Stimulated activated CD8-positive, alpha-beta memory T cell treated with anti-CD3 and anti-CD28 coated beads, Interleukin-15, amount 100 ng/mL, for 48 hours (primary cell): Measurements from ENCODE around the gene SNX5.

ENCODE experiments used
- DNase-seq, 2 donors: peaks; one replicate each; pipeline ENCODE4 v3.0.0-alpha.2; 2020; ENCODE audit warnings: low read depth in 2 of 2

SNX5 gene

DNA sequence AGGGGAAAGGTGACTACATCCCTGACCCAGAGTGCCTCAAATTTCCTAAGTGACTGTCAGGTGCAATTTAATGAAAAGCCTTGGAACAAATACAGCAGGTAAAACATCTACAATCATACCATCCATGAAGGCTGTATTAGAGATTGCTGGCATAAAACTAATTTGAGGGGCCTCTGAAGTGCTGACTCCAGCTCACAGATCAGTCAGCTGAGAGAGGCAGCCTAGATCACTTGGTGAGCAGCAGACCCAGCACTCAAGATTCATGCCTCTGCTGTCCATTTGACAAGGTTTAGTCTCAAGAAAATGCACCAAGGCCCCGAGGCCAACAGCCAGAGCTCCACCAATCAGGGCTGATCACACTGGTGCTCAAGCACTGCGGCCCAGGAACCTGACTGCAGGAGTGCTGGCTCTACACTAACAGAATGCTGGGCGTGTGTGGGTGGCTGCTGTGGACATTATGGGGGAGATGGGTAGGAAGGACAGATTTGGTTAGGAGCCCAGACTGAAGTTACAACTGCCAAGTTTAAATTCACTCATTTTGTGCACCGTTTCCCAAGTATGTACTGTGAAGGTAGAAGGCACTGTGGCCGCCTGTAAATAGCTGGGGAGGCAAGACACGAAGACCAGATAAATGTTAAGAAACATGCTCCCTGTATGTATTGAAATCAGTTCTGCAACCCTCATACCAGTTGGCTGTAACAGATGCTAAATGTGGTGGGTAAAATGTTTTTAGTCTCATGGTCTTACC lies 28.2 kb downstream of the SNX5 start:
- no peak for DNase-seq

DNA sequence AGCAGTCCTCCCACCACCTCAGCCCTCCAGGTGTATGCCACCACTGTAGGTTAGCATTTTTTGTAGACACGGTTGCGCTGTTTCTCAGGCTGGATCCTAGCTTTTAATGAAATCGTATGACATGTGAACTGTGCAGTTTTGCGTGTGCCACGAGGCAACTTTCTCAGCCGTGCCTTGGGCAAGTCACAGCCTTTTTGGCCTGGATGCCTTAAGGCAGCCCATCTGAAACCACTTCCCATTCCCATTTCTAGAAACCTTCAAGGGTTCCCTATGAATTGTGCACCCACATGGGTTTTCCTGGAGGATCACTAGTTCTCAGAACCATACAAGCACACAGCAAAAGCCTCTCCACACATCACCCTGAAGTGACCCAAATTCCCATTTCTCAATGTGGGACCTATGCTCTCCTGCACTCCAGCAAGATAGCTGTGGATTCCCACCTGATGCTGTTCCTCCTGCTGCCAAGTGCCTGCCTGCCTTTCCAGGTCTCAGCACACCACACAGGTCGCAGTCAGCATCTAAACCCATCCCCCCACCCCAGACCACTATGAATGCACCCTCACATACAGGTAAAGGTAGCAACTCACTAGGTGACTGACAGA lies 28.9 kb downstream of the SNX5 start:
- no peak for DNase-seq

DNA sequence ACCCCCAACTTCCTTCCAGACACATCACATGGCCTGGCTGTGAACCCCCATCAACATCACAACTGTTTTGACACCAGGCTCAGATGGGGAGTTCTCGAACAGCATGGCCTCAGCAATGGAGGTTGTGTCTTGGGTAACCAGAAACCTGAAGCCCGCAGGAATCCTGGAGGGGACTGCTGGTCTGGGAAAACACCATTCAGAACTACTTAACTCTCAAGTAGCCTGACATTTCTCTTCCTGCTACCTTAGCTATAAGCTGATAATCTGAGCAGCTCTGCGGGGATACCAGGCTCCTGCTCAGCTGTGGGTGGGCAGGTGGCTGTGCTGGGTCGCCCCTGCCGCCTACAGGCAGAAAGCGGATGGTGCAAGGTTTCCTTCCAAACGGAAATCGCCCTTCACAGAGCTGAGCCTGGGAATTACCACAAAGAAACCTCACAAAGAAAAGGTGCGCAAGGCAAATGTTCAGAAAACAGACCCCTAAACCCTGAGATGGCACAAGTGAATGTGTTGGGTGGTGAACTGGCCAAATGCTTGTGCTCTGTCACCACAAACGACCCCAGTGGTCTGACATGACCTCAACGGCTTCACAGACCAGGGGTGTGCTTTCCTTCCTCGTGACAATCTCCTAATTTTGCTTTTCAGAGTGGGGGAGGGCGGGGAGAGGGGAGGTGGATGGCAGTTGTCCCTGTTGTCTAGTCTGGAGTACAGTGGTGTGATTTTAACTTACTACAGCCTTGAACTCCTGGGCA lies 29.5 kb downstream of the SNX5 start:
- DNase-seq: peak; percentile 32 to 49

DNA sequence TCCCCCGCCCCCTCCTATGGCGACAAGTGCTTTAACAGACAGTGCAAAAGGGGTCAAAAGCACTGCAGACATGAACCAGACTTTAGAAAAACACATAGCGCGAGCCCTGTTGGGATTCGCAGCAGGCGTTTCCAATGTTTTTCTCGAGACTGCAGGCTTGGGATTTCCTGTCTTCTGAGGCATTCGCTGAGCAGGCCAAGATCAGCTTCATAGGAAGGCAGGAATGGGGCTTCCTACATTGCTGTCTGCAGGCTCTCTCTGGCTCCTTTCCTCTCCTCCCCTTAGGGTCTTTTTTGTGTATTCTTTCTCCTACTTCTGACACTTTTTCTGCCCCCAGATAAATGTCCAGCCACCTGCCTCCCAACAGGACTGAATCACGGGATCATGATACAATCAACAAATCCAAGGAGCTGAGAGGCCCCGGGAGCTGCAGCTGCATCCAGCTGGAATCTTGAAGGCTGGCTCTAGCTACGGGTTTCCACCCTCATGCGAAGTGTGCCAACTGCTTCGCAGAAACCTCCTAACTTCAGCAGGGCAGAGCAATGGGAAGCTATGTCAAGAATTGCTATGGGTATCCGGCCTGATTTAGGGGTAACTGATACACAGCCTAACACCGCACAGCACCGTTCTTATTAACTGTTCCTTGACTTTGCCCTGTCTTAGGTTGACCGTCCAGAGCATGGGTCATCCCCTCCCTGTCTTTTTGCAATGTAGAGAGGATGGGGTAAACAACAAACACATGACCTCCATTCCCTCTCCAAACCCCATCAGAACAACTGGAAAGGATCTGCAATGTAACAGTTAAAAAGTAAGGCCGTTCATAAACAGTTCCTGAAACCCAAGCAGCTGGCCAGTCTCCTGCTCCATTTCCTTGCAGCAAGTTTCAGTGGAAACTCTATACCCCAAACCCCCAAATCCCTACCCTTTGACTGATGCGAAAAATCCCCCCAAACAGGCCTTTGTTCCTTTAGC lies 31.5 kb downstream of the SNX5 start:
- DNase-seq: no peak

DNA sequence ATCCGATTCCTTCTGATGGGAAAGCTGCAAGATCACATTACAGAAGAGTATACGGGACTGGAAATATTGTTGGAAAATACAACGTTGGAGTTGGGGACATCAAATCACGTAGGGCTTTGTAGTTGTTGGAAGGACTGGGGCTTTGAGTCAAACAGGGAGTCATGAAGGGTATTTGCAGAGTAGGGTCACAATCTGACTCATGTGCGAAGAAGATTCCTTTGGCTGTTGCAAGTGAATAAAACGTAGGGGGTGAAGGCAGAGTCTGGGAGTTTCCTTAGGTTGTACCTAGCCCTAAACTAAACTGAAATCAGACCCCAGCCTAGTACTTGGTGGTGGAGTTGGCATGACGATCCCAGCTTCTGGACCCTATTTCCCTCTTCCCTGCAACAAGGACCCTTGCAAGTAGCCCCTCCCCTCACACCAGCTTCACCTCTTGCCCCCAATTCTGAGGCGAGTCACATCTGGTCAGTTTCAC lies 32.3 kb downstream of the SNX5 start:
- DNase-seq: no peak

DNA sequence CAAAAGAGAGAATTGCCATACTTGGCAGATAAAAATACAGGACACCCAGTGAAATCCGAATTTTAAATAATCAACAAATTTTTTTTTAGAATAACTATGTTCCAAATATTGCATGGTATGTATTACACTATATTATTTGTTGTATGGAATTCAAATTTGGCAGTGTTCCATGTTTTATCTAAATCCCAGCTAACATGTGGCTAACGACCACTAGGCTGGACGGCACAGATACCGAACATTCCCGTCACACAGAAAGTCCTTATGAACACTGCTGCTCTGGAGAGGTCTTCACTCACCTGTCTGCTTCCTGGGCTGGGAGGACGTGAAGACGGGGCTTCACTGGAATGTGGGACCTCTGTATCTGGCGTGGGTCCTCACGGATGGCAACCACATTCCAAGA lies 32.8 kb downstream of the SNX5 start:
- no peak for DNase-seq

DNA sequence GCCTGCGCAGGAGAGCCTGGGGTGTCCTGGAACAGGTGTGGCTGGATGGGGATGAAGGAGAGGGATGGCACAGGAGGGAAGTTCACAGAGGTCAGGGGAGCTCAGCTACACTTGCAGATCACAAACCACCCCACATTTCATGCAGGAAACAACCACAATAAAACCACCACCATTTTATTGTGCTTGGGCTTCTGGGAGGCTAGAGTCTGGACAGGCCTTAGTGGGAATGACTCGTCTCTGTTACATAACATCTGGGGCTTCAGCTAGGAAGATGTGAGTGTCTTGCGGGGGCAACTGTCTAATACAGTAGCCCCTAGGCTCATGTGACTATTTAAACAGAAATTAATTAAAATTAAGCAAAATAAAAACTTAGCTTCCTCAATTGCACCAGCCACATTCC lies 33.4 kb downstream of the SNX5 start:
- no peak for DNase-seq

DNA sequence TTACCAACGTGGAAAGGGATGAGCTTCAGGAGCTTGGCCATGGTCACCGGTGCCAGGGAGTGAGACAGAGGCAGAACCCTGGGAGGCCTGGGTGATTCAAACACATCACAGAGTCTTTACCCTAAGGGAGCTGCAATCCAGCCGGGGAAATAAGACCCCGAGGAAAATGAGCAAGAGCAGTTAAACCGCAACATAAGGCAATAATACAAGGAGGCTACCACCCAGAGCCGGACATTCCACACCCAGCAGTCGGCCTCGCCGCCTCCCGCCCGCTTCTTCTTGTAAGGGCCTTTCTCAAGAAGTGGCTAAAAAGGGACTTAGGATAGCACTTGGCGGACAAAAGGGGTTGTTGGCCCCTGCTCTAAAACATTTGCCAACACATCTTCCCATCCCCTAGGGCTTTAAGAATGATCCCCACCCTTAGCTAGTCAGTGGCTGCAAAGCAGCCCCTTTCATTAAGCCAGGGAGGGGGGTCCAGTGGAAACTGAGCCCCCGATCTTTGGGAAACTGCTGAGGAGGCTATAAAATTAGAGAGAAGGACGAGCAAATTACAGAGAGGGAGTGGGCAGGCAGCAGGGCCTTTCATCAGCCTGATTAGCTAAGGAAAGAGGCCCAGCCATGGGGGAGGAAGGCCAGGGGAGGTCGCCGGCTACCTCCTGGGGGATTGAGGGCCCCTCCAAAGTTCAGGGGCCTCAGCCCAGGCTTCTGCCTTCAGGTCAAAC lies 34.3 kb downstream of the SNX5 start:
- DNase-seq: no peak

DNA sequence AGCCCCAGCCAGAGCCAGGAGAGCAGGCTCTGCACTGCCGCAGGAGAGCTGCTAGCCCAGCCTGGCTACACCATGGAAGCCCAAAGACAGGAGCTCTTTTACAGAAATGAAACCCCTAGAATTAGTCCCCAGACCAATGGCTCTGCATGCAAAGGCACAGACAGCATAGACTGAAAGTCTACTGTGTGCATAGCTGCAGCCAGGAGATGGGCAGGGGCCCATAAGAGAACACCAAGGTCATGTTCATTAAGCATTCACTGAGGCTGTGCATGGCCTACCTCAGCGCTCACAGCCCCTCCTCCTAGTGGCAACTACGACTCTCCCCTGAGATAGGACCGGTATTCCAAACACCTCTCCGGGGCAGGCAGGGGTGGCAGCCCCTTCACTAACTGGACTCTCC lies 34.9 kb downstream of the SNX5 start:
- no peak for DNase-seq

DNA sequence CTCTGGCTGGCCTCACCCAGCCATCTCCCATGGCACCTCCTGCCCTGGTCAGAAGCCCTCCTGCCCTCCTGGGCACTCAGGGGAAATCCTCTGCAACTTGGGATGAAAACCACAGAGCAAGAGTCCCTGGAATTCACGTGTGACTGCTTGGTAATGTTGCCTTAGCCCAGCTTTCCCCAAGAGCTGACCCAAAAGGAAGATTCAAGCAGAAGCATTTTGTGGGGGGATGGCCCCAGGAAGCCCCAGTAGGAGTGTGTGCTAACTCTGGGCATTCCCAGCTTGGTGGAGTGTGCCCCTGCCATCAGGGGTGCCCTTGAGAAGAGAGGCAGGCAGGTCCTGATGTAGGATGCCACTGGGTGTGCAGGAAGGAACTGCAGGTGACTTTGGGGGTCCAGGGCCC lies 35.5 kb downstream of the SNX5 start:
- DNase-seq: no peak

DNA sequence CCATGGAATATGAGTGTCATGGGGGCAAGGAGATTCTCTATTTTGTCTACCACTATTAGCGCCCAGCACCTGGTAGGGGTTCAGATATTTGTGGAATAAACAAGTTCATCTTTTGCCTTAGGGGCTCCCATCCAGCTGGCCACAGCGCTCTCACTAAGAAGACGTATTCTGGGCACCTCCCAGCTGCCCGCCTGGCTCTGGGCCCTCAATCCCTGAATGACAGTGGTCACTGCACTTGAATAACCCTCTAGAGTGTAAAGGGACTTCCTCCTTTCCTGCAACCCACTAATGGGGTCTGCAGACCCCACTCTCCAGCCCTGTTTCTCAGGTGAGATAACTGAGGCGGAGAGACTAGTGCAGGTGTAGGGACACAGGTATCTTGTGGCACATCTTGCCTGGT lies 36.2 kb downstream of the SNX5 start:
- DNase-seq: no peak

DNA sequence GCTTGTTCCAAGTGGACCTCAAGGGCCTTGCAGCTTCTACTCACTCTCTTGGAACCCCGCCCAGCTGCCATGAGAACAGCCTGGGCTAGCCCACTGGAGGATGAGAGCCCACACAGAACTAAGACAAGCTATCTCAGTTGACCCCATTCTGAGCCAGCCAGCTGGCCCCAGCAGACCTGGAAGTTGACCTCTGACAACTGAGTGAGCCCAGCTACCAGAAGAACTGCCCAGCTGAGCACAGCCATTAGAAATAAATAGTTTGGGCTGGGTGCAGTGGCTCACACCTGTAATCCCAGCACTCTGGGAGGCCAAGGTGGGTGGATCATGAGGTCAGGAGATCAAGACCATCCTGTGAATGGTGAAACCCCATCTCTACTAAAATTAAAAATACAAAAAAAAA lies 37.1 kb downstream of the SNX5 start:
- no peak for DNase-seq

DNA sequence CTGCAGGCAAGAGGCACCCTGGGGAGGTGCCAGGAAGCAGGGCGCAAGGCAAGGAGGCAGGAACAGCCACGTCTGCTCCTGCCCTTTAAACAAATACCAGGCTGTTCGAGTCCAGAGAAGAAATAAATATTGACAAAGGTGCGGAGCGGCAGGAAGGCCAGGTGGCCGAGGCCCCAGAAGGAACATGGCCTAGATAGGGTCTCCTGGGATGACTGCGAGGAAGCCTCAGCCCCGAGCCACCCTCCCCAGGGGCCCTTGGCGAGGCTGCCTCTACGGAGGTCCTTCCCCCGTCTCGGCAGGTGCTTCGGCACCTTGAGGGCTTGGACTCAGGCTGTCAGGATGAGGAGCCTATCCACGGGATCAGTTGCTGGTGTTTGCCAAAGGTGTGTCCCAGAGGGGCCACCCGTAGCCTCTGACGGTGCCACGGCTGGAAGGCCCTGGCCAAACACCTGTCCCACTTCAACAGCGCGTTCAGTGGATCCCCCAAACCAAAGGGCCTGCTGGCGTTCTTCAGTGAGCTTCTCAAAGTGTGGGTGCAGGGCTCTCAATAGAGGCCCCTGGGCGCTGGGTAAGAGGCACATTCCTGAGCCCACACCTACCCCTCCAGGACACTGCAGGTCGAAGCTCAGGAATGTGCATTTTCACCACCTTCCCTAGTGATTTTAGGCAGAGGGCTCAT lies 39.8 kb downstream of the SNX5 start:
- DNase-seq: no peak

DNA sequence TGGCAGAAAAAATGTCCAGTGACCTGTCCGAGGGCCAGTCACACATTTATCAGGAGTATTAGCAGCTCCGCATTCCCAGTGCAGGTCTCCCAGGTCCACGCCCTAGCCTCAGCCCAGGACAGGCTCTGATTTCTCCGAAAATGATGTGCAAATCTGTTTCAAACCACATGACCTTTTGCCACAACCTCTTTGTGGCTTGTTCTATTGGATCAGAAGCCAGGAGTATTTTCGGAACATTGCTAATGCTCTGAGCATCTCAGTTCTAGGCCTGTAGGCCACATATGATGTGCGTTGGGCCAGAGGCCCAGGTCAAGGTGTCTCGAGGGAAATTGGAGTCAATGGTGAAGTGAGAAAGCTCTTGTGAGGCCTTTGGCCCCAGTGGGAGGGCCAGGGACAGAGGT lies 40.4 kb downstream of the SNX5 start:
- DNase-seq: no peak

DNA sequence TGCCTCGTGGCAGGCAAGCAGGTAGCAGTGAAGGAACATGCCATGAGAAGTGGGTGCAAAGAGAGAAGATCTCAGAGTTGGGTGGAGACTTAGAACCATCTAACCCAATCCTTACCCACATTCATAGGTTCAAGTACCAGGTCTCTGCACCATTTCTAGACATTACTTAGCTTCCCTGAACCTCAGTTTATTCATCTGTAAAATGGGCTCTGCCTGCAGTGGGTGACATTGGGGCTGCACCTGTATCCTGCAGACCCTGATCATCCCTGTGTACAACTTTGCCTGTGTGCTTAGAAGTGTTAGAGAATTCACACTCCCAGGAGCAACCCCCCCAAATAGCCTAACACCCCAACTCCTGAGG lies 42.7 kb downstream of the SNX5 start:
- DNase-seq: no peak

DNA sequence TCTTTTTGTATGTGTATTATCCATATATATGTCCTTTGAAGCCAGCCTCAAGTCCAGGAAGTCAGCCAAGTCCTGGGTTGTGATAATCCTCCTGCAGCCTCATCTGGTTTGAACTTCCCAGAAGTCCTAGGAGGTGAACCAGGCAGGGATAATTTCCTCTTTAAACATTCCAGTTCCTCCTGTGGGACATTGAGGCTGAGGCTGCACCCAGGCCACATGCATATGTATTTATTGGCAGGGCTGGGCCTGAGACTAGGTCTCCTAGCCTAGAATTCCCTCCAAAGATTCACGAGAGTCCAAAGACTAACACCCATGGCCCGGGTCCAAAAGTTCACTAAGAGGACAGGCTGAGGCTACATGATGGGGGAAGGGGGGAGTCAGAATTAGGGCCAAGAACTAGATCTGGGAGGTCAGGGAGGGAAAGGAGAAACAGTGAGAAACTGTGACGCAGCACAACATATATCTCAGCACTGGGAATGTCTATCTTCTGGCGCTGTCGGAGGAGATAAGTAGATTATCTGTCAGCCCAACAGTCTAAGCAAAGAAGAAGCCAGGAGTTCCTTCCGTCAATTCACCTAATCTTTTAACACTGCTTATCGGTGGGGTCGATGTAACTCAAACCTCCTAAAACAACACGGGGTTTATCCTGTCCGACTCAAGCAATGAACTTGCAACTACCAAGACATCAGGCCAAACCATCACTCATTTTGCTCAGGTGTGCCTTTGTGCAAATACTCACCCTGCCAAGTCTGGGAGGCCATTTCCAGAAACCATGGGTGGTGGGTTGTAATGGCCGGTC lies 43.3 kb downstream of the SNX5 start:
- no peak for DNase-seq

DNA sequence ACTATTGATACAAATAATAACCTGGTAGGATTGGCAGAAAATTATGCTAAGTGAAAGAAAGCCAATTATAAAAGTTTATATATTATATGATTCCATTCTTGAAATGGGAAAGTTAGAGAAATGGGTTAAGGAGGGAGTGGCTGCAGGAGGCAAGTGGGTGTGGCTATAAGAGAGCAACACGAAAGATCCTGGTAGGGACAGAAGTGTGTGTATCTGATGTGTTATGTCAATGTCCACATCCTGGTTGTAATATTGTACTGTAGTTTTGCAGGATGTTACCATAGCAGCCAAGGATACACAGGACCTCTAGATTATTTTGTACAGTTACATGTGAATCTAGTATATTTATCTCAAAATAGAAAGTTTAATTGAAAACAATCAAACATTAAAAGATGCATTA lies 46.8 kb downstream of the SNX5 start:
- no peak for DNase-seq

DNA sequence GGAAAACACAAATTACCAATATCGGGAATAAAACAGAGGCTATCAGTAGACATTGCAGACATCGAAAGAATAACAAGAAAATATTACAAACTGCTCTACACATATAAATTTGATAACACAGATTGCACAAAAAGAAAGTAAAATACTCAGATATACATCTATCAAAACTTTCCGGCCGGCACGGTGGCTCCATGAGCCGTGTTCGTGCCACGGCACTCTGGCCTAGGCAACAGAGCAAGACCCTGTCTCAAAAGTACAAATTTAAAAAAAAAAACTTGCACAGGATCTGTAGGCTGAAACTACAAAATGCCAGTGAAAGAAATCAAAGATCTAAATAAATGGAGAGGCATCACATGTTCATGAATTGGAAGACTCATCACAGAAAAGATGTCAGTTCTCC lies 49.4 kb downstream of the SNX5 start:
- DNase-seq: no peak

DNA sequence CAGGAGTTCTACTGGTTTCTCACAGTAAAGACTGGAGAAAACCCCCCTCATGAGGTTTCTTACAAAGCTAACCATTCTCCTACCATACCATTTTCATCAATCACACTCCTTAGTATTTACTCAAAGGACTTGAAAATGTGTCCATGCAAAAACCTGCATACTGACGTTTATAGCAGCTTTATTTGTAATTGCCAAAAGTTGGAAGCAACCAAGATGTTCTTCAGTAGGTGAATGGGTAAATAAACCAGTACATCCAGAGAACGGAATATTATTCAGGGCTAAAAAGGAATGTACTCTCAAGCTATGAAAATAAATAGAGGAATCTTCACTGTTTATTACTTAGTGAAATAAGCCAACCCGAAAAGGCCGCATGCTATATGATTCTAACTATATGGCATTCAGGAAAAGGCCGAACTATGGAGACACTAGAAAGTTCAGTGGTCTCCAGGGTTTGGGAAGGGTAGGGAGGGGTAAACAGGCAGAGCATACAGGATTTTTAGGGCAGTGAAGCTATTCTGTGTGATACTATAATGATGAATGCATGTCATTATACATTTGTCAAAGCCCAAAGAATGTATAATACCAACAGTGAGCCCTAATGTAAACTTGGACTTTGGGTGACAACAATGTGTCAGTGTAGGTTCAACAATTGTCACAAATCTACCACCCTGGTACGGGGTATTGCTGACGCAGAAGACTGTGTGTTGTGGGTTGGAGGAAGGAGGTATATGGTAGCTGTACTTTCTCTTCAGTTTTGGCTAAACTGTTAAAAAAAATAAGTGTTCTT lies 50.6 kb downstream of the SNX5 start:
- no peak for DNase-seq
